Measurements from ENCODE around the gene ENDOG. TPM values are rescaled to one million over a fixed set of nuclear protein-coding genes. Genes with fewer than 3 reads are reported as not detected.
"Not testable (repeated sequence)": the region's sequence is repeated elsewhere in the genome, so short reads cannot be mapped to it uniquely, and the experiment has no call there.

ENDOG gene
- total RNA-seq, 4 donors from 2014 or later: 20.3 to 29.7 (median 27.1) TPM

- no peaks in the 10 kb centered on the region for H3K4me1 ChIP-seq
- TF ChIP-seq CTCF (IDR thresholded peaks at IDR 0.05): no peak
- TF ChIP-seq POLR2A (IDR thresholded peaks at IDR 0.05): no peak
- TF ChIP-seq EP300 (IDR thresholded peaks at IDR 0.05): no peak
- no peak for TF ChIP-seq POLR2AphosphoS5 (IDR thresholded peaks at IDR 0.05)
- ATAC-seq: no peak
- no peaks in the 10 kb centered on the region for H3K27me3 ChIP-seq
- peaks cover 0 to 17% of the 10 kb centered on the region in 2 donors for H3K36me3 ChIP-seq
- WGBS, 2 donors (ENCODE audit: low coverage in 1 of 2): 100% methylated on average over 1 of the region's 13 CpGs; no CpG with 5 or more reads in 1 of the 2 donors
- H3K9me3 ChIP-seq: no peaks in the 10 kb centered on the region
- H3K4me3 ChIP-seq: no peak overlapping the region
- H3K27ac ChIP-seq: no peak overlapping the region
Observed at GRCh38 chr9:128845186-128845931, 27.1 kb downstream of the ENDOG start.

GRCh38 chr9:128846680-128847030 is 28.4 kb downstream of the ENDOG start:
- WGBS, 2 donors (ENCODE audit: low coverage in 1 of 2): 100% methylated on average over 1 of the region's 3 CpGs; no CpG with 5 or more reads in 1 of the 2 donors
- H3K4me3 ChIP-seq: no peak overlapping the region
- no peaks in the 10 kb centered on the region for H3K27me3 ChIP-seq
- H3K36me3 ChIP-seq: peaks cover 0 to 16% of the 10 kb centered on the region in 2 donors
- peaks cover 0 to 7% (median 0%) of the 10 kb centered on the region in 3 donors for H3K9me3 ChIP-seq
- no peaks in the 10 kb centered on the region for H3K4me1 ChIP-seq
- H3K27ac ChIP-seq: no peak overlapping the region
- no peak for TF ChIP-seq CTCF (IDR thresholded peaks at IDR 0.05)
- no peak for ATAC-seq

GRCh38 chr9:128847803-128848202 is 29.5 kb downstream of the ENDOG start:
- Histone ChIP-seq H3K27ac (no peak overlapping the region), H3K27me3 (no peaks in the 10 kb centered on the region), H3K9me3 (peaks cover 0 to 7% (median 0%) of the 10 kb centered on the region in 3 donors), H3K4me3 (no peak overlapping the region), H3K4me1 (no peaks in the 10 kb centered on the region), H3K36me3 (peaks cover 0 to 4% of the 10 kb centered on the region in 2 donors)
- no peak for TF ChIP-seq CTCF (IDR thresholded peaks at IDR 0.05)
- no peak for TF ChIP-seq POLR2A (IDR thresholded peaks at IDR 0.05)
- no peak for TF ChIP-seq POLR2AphosphoS5 (IDR thresholded peaks at IDR 0.05)
- no peak for TF ChIP-seq EP300 (IDR thresholded peaks at IDR 0.05)
- 83% methylated on average over 1 of the region's 1 CpG; no CpG with 5 or more reads in 1 of the 2 donors for WGBS, 2 donors (ENCODE audit: low coverage in 1 of 2)
- no peak for ATAC-seq

DNA sequence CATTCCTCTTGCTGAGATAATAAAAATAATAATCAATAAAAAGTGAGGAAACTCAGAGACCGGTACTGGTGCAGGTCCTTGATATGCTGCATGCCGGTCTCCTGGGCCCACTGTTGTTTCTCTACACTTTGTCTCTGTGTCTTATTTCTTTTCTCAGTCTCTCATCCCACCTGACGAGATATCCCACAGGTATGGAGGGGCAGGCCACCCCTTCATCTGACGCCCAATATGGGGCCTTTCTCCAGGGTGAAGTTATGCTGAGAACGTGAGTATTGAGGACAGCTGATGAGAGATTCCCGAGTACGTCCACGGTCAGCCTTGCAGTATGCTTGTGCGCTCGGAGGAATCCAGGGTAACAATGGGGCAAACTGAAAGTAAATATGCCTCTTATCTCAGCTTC is 32.7 kb downstream of the ENDOG start:
- 90 to 96% methylated on average over 6 to 9 of the region's 10 CpGs for WGBS, 2 donors (ENCODE audit: low coverage in 1 of 2)
- not testable (repeated sequence) for H3K4me1 ChIP-seq, H3K4me3 ChIP-seq, H3K36me3 ChIP-seq, H3K27ac ChIP-seq, H3K9me3 ChIP-seq, ATAC-seq, H3K27me3 ChIP-seq

DNA sequence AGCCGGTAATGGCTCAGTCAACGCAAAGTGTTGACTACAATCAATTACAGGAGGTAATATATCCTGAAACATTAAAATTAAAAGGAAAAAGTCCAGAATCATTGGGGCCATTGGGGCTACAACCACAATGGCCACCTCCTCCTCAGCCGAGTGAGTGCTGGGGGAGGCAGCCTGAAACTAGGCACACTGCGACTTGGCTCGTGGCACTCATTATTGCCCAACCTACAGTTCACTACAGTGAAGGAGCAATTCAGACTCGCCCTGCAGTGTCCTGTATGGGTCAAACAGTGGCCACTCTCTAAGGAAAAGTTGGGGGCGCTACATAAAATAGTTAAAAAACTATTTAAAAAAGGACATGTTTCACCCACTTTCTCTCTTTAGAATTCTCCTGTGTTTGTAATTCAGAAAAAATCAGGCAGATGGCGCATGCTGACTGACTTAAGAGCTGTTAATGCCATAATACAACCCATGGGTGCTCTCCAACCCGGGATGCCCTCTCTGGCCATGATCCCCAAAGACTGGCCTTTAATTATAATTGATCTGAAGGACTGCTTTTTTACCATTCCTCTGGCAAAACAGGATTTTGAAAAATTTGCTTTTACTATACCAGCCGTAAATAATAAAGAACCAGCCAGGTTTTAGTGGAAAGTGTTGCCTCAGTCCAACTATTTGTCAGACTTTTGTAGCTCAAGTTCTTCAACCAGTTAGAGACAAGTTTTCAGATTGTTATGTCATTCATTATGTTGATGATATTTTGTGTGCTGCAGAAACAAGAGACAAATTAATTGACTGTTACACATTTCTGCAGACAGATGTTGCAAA is 33.7 kb downstream of the ENDOG start:
- not testable (repeated sequence) for H3K36me3 ChIP-seq, H3K4me3 ChIP-seq, H3K4me1 ChIP-seq, ATAC-seq, H3K9me3 ChIP-seq, H3K27me3 ChIP-seq, H3K27ac ChIP-seq
- WGBS, 2 donors (ENCODE audit: low coverage in 1 of 2): 72 to 81% methylated on average over 10 of the region's 10 CpGs
- TF ChIP-seq CTCF (IDR thresholded peaks at IDR 0.05): peak in 3 of 4 experiments; percentile 43 to 56 (median 54)

DNA sequence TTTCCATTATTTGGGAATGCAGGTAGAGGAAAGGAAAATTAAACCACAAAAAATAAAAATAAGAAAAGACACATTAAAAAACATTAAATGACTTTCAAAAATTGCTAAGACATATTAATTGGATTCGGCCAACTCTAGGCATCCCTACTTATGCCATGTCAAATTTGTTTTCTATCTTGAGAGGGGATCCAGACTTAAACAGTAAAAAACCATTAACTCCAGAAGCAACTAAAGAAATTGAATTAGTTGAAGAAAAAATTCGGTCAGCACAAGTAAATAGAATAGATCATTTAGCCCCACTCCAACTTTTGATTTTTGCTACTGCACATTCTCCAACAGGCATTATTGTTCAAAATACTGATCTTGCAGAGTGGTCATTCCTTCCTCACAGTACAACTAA is 34.3 kb downstream of the ENDOG start:
- not testable (repeated sequence) for H3K9me3 ChIP-seq, H3K36me3 ChIP-seq, H3K27me3 ChIP-seq, H3K4me3 ChIP-seq, H3K4me1 ChIP-seq, ATAC-seq, H3K27ac ChIP-seq
- WGBS, 2 donors (ENCODE audit: low coverage in 1 of 2): 80 to 92% methylated on average over 2 of the region's 2 CpGs

DNA sequence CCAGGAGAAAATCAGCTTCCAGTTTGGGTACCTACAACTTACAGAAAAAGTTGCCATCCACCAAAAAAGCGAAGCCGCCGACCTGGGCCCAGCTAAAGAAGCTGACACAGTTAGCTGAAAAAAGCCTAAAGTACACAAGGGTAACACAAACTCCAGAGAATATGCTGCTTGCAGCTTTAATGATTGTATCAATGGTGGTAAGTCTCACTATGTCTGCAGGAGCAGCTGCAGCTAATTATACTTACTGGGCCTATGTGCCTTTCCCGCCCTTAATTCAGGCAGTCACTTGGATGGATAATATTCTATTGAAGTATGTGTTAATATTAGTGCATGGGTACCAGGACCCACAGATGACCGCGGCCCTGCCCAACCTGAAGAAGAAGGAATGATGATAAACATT is 36.2 kb downstream of the ENDOG start:
- H3K27ac ChIP-seq, H3K4me1 ChIP-seq, H3K4me3 ChIP-seq, H3K9me3 ChIP-seq, H3K27me3 ChIP-seq, ATAC-seq, H3K36me3 ChIP-seq: not testable (repeated sequence)
- WGBS, 2 donors (ENCODE audit: low coverage in 1 of 2): 79 to 87% methylated on average over 5 to 6 of the region's 6 CpGs

- H3K27me3 ChIP-seq, ATAC-seq, H3K9me3 ChIP-seq, H3K4me3 ChIP-seq, H3K27ac ChIP-seq, H3K36me3 ChIP-seq, H3K4me1 ChIP-seq: not testable (repeated sequence)
- 69 to 80% methylated on average over 3 to 4 of the region's 7 CpGs for WGBS, 2 donors (ENCODE audit: low coverage in 1 of 2)
Observed at GRCh38 chr9:128858476-128858875, 40.2 kb downstream of the ENDOG start.

Measured in gastroesophageal sphincter (tissue), 4 donors.